ENCODE measurements around the gene RAB35. TPM values are rescaled to one million over a fixed set of nuclear protein-coding genes. Genes with fewer than 3 reads are reported as not detected.

RAB35 gene
- polyA plus RNA-seq, 1 of the 3 experiments (the other 2 are of a cell fraction) = 41.8 TPM

GRCh38 chr12:120148011-120148410, 31.5 kb upstream of the RAB35 start:
- ChIA-PET CTCF (no interaction called here), POLR2A (interaction anchor here (1.1 kb wide), 1 partner anchor 30 kb away, joined by 3 read pairs; no protein-coding TSS in a partner anchor)
- no peak for DNase-seq
- Histone ChIP-seq H4K20me1 (ENCODE audit: insufficient read depth) (no peaks in the 10 kb centered on the region), H3K9ac (no peak overlapping the region), H3F3A (replicated peaks; ENCODE audit: insufficient read depth) (no peaks in the 10 kb centered on the region), H3K27me3 (ENCODE audit: insufficient read depth) (no peaks in the 10 kb centered on the region), H3K9me2 (no peaks in the 10 kb centered on the region), H2AFZ (ENCODE audit: low read depth) (no peak overlapping the region), H3K79me2 (ENCODE audit: insufficient read depth) (no peaks in the 10 kb centered on the region), H3K9me3 (no peaks in the 10 kb centered on the region), H3K4me1 (ENCODE audit: control insufficient read depth in 1 of 2, insufficient read depth in 2 of 2, low read depth in 1 of 2, low read length in 1 of 2) (no peaks in the 10 kb centered on the region), H3K27ac (ENCODE audit: low read depth in 2 of 2, low read length in 1 of 2) (no peak overlapping the region), H3K36me3 (replicated peaks in 1 of 2; ENCODE audit: control insufficient read depth in 1 of 2, insufficient read depth in 2 of 2, low read length in 1 of 2) (peaks cover 69 to 79% of the 10 kb centered on the region in 2 experiments), H3K4me2 (no peak overlapping the region), H3K4me3 (ENCODE audit: low read depth in 2 of 2, low read length in 1 of 2) (no peak overlapping the region)
- TF ChIP-seq CTCF (IDR thresholded peaks at IDR 0.05) (no peak), ZBTB33 (IDR thresholded peaks at IDR 0.05; ENCODE audit: borderline replicate concordance, low read depth) (no peak), EP300 (IDR thresholded peaks at IDR 0.05; ENCODE audit: borderline replicate concordance in 1 of 2, low read depth in 1 of 2, low read length in 1 of 2) (no peak), YY1 (IDR thresholded peaks at IDR 0.05; ENCODE audit: low read depth) (no peak), TCF12 (IDR thresholded peaks at IDR 0.05) (no peak), SIN3A (IDR thresholded peaks at IDR 0.05; ENCODE audit: borderline replicate concordance, low read depth, low read length) (no peak), RFX5 (IDR thresholded peaks at IDR 0.05; ENCODE audit: low read length) (no peak), USF2 (IDR thresholded peaks at IDR 0.05; ENCODE audit: borderline replicate concordance, low read depth, low read length) (no peak), TAF1 (IDR thresholded peaks at IDR 0.05; ENCODE audit: borderline replicate concordance, low read depth, low read length) (no peak), FOXM1 (IDR thresholded peaks at IDR 0.05; ENCODE audit: low read depth) (no peak), ELF1 (IDR thresholded peaks at IDR 0.05) (no peak), TEAD4 (IDR thresholded peaks at IDR 0.05; ENCODE audit: borderline replicate concordance, insufficient read depth) (no peak), MAX (IDR thresholded peaks at IDR 0.05; ENCODE audit: low read depth) (no peak), GABPA (IDR thresholded peaks at IDR 0.05; ENCODE audit: low read depth) (no peak), NRF1 (IDR thresholded peaks at IDR 0.05; ENCODE audit: low read depth, low read length) (no peak), FOXJ3 (CRISPR knock-in tag; IDR thresholded peaks at IDR 0.05) (no peak), RXRA (IDR thresholded peaks at IDR 0.05; ENCODE audit: borderline replicate concordance, low read depth) (no peak), EZH2phosphoT487 (IDR thresholded peaks at IDR 0.05; ENCODE audit: borderline replicate concordance, low read depth) (no peak)
- WGBS (ENCODE audit: low lambda C conversion rate) = 98% methylated on average over 7 of the region's 11 CpGs

Measured in SK-N-SH (cell line).